Erythroblast (primary cell): ENCODE data around the gene KDSR.

Experiments
- GATA1 ChIP-seq: IDR thresholded peaks from 2 replicates; pipeline ENCODE4 v1.6.1; 2011; ENCODE audit warnings: low read depth, mild to moderate bottlenecking, control low read depth, low read length, moderate library complexity
- POLR2A ChIP-seq: IDR thresholded peaks from 2 replicates; pipeline ENCODE4 v1.6.1; 2011; ENCODE audit warnings: mild to moderate bottlenecking, low read length

DNA sequence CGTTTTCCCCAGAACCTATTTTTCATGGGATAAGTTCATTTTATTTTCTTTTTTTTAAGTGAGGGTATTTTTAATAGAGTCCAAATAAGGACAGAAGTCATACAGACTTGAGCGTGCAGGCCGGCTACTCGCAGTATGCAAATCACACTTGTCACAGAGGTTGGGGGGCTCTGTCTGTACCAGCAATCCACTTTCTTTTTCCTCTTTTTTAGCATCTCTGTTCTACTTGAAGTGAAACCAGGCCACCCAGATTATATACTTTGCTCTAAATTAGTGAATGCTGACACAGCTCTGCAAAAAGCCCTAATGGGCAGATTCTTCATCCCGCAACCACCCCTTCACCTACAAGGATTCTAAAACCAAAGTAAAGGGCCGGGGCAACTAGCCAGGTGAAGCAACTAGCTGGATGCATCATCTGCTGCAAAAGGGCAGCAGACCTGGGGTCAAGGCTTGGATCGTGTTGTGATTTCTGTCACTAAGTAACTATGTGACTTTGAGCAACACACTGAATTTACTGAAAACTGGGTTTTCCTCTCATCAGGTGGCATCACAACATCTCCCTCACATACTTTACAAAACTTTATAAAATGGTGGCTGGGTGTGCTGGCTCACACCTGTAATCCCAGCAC, 18.4 kb downstream of the KDSR start:
- TF ChIP-seq POLR2A (no peak), GATA1 (no peak)
